ENCODE data around the gene PAX8.

GRCh38 chr2:113209011-113209645, 69.6 kb downstream of the PAX8 start:
- TF ChIP-seq POLR2AphosphoS5 (IDR thresholded peaks at IDR 0.05; ENCODE audit: low read depth) (no peak), CTCF (IDR thresholded peaks at IDR 0.05; ENCODE audit: insufficient read depth, low read length) (no peak)
